Measurements from ENCODE around the gene HCAR3.
A peak's percentile ranks its signal among the peaks of the same experiment; 100 is the strongest.

The HCAR3 gene

DNA sequence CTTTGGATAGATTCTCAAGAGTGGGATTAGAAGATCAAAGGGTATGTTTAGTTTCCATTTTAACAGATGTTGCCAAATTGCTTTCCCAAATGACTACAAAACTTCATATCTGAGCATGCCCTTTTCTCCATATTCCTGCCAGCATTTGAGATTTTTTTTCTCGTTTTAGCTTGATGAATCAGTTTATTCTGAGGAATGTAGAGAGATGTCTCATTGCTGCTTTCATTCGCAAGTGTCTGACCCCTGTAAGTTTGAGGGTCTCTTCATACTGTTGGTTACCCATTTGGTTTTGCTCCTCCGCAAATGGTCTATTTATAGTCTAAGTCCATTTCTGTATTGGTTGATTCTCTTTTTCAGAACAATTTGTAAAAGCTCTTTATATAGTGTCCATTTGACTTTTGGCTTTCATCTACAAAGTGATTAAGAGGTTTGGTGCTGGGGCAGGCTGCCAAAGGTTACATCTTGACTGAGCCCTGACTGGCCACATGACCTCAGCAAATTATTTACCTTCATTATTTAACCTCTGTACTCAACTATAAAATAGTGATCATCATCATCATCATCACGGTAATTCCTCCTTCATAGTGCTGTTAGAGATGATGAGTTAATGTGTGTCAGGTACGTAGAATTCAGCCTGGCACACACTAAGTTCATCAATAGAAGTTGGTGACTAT, 47.1 kb downstream of the HCAR3 start:
- DNase-seq (ENCODE audit: low spot score): peak; percentile 57

DNA sequence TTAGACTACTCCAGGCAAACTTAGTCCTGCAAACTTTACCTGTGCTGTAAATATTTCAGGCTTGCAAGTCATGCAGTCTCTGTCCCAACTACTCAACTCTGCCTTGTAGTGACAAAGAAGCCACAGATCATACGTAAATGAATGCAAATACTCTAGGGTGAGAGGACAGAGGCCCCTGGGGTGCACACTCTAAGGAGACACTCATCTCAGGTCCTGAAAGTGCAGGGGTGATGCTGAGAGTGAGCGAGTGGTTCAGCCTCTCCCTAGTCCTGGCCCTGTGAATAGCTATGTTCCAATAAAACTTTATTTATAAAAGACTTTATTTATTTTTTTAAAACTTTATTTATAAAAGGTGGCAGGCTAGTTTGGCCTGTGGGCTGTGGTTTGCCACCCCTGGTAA, 48.3 kb downstream of the HCAR3 start:
- no peak for DNase-seq (ENCODE audit: low spot score)

DNA sequence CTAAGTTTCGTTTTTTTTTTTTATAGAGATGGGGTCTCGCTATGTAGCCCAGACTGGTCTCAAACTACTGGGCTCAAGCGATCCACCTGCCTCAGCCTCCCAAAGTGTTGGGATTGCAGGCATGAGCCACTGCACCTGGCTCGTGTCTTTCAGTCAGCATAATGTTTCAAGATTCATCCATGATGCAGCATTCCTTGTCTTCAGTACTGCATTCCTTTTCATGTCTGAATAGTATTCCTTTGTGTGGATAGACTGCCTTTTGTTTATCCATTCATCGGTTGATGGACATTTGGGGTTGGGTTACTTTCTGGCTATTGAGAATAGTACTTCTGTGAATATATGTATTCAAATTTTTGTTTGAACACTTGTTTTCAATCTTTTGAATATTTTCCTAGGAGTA, 50.9 kb downstream of the HCAR3 start:
- DNase-seq (ENCODE audit: low spot score): no peak

DNA sequence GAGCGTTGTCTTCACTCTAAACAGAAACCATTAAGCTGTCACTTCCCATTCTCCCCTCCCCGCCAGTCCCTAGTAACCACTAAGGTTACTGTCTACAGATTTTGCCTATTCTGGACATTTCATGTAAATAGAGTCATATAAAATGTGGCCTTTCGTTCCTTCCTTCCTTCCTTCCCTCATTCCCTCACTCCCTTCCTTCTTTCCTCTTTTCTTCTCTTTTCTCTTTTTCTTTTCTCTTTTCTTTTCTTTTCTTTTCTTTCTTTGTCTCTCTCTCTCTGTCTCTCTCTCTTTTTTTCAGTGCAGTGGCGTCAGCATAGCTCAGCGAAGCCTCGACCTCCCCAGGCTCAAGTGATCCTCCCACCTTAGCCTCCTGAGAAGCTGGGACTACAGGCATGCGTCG, 51.3 kb downstream of the HCAR3 start:
- no peak for DNase-seq (ENCODE audit: low spot score)

Measured in AG08395 (cell line).